IMR-90 (cell line): ENCODE results near the gene DLG5.

Experiments
- BHLHE40 ChIP-seq: fragments of 150-350 bp; IDR thresholded peaks from 2 replicates; pipeline ENCODE4 v1.6.1; 2016; ENCODE audit warnings: mild to moderate bottlenecking, low read depth, low read length
- CEBPB ChIP-seq: IDR thresholded peaks from 2 replicates; pipeline ENCODE4 v1.6.1; 2012; ENCODE audit warnings: low read depth, low read length, improper control_type of control experiment
- CHD1 ChIP-seq: IDR thresholded peaks from 2 replicates; pipeline ENCODE4 v1.6.1; 2012; ENCODE audit warnings: low read depth, low read length, improper control_type of control experiment
- FOS ChIP-seq: fragments of 150-350 bp; IDR thresholded peaks from 2 replicates; pipeline ENCODE4 v1.6.1; 2016; ENCODE audit warnings: low read depth, low read length
- MAFK ChIP-seq: IDR thresholded peaks from 2 replicates; pipeline ENCODE4 v1.6.1; 2012; ENCODE audit warnings: low read depth, low read length, improper control_type of control experiment
- MAZ ChIP-seq: IDR thresholded peaks from 2 replicates; pipeline ENCODE4 v1.6.1; 2012; ENCODE audit warnings: low read depth, mild to moderate bottlenecking, low read length, improper control_type of control experiment, moderate library complexity, borderline replicate concordance
- POLR2A ChIP-seq: IDR thresholded peaks from 2 replicates; pipeline ENCODE4 v1.6.1; 2012; ENCODE audit warnings: mild to moderate bottlenecking, low read depth, low read length
- RAD21 ChIP-seq: IDR thresholded peaks from 2 replicates; pipeline ENCODE4 v1.6.1; 2012; ENCODE audit warnings: low read length, improper control_type of control experiment
- RCOR1 ChIP-seq: IDR thresholded peaks from 2 replicates; pipeline ENCODE4 v1.6.1; 2012; ENCODE audit warnings: mild to moderate bottlenecking, low read length, improper control_type of control experiment; ENCODE audit not compliant: insufficient replicate concordance
- RFX5 ChIP-seq: IDR thresholded peaks from 2 replicates; pipeline ENCODE4 v1.8.0; 2012; ENCODE audit warnings: low read depth, mild to moderate bottlenecking, low read length, moderate library complexity
- SMC3 ChIP-seq: fragments of 150-350 bp; IDR thresholded peaks from 2 replicates; pipeline ENCODE4 v1.6.1; 2016; ENCODE audit warnings: low read depth, mild to moderate bottlenecking, antibody characterized with exemption, low read length, moderate library complexity
- TF ChIP-seq, protein P1 (sequence below): conservative IDR thresholded peaks from 2 replicates; pipeline ENCODE4 v1.5.1; 2012; ENCODE audit warnings: mild to moderate bottlenecking, low read depth, low read length, improper control_type of control experiment
- TF ChIP-seq, protein P2 (sequence below): fragments of 150-350 bp; IDR thresholded peaks from 2 replicates; pipeline ENCODE4 v1.6.1; 2017; ENCODE audit warnings: mild to moderate bottlenecking, antibody characterized with exemption, low read length, low read depth

GRCh38 chr10:77865580-77866324 lies 60.8 kb downstream of the DLG5 start:
- TF ChIP-seq, protein P1, sequence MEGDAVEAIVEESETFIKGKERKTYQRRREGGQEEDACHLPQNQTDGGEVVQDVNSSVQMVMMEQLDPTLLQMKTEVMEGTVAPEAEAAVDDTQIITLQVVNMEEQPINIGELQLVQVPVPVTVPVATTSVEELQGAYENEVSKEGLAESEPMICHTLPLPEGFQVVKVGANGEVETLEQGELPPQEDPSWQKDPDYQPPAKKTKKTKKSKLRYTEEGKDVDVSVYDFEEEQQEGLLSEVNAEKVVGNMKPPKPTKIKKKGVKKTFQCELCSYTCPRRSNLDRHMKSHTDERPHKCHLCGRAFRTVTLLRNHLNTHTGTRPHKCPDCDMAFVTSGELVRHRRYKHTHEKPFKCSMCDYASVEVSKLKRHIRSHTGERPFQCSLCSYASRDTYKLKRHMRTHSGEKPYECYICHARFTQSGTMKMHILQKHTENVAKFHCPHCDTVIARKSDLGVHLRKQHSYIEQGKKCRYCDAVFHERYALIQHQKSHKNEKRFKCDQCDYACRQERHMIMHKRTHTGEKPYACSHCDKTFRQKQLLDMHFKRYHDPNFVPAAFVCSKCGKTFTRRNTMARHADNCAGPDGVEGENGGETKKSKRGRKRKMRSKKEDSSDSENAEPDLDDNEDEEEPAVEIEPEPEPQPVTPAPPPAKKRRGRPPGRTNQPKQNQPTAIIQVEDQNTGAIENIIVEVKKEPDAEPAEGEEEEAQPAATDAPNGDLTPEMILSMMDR = no peak
- TF ChIP-seq POLR2A (no peak), CEBPB (no peak), MAFK (no peak), SMC3 (no peak), BHLHE40 (no peak), FOS (no peak), RAD21 (no peak), CHD1 (no peak), MAZ (no peak), RCOR1 (no peak), RFX5 (no peak)
- TF ChIP-seq, protein P2, sequence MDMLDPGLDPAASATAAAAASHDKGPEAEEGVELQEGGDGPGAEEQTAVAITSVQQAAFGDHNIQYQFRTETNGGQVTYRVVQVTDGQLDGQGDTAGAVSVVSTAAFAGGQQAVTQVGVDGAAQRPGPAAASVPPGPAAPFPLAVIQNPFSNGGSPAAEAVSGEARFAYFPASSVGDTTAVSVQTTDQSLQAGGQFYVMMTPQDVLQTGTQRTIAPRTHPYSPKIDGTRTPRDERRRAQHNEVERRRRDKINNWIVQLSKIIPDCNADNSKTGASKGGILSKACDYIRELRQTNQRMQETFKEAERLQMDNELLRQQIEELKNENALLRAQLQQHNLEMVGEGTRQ = no peak
